Body of pancreas (tissue), 4 donors: ENCODE data around the gene HAUS1.

Experiments
- POLR2A ChIP-seq, 3 donors: fragments of 450-650 bp; IDR thresholded peaks; one replicate each; pipeline ENCODE4 v1.6.1; 2016; ENCODE audit warnings: antibody characterized with exemption in 3 of 3, mild to moderate bottlenecking in 2 of 3
- TF ChIP-seq, protein P1 (sequence below), 7 experiments: fragments of 450-650 bp in 4 of 7; fragments of 200-600 bp in 3 of 7; sonication (generic) in 3 of 7; IDR thresholded peaks; one replicate each; pipeline ENCODE4 v1.5.1; 2016 to 2019; ENCODE audit warnings: antibody characterized with exemption in 7 of 7

DNA sequence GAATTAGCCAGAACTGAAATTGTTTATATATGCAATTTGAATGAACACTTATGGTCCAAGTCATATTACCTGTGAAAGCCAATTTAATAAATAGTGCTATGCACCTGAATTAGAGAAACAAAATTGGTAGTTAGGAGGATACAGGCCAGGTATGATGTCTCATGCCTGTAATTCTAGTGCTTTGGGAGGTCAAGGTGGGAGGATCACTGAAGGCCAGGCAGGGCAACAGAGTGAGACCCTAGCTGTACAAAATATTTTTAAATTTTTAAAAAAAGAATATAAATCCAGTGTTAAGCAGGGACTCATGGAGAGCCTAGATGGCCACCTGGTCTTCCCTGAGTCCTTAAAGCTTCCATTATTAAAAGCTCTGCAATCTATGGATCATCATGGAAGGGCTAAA, 24.8 kb upstream of the HAUS1 start:
- TF ChIP-seq, protein P1, sequence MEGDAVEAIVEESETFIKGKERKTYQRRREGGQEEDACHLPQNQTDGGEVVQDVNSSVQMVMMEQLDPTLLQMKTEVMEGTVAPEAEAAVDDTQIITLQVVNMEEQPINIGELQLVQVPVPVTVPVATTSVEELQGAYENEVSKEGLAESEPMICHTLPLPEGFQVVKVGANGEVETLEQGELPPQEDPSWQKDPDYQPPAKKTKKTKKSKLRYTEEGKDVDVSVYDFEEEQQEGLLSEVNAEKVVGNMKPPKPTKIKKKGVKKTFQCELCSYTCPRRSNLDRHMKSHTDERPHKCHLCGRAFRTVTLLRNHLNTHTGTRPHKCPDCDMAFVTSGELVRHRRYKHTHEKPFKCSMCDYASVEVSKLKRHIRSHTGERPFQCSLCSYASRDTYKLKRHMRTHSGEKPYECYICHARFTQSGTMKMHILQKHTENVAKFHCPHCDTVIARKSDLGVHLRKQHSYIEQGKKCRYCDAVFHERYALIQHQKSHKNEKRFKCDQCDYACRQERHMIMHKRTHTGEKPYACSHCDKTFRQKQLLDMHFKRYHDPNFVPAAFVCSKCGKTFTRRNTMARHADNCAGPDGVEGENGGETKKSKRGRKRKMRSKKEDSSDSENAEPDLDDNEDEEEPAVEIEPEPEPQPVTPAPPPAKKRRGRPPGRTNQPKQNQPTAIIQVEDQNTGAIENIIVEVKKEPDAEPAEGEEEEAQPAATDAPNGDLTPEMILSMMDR (IDR thresholded peaks at IDR 0.05) = no peak
- no peak for TF ChIP-seq POLR2A (IDR thresholded peaks at IDR 0.05)
